ENCODE measurements around the gene SLC32A1. TPM values are rescaled to one million over a fixed set of nuclear protein-coding genes. Genes with fewer than 3 reads are reported as not detected.

Gene SLC32A1
- total RNA-seq (10 to 100 TPM in 1 of 2 donors, 1 to 10 TPM in 1; 3.1 to 18.5 TPM), polyA plus RNA-seq (ENCODE audit: insufficient read length in 2 of 2) (10 to 100 TPM; 44.1 to 51.5 TPM)
- long read RNA-seq, donor 1, transcript SLC32A1-201 (2 exons, 2,574 nt) = major isoform, 25 of 25 reads
- long read RNA-seq, donor 1, partial matches to known transcripts = 0 of 25 reads
- long read RNA-seq, donor 1, other reads (novel, unspliced or antisense) = 0 of 25 reads
- long read RNA-seq, donor 2, partial matches to known transcripts = 0 of 3 reads
- long read RNA-seq, donor 2, other reads (novel, unspliced or antisense) = 0 of 3 reads
- long read RNA-seq, donor 3, transcript SLC32A1-201 (2 exons, 2,574 nt) = major isoform, 6 of 6 reads
- long read RNA-seq, donor 3, partial matches to known transcripts = 0 of 6 reads
- long read RNA-seq, donor 3, other reads (novel, unspliced or antisense) = 0 of 6 reads
- long read RNA-seq, donor 4 = 0 reads

GRCh38 chr20:38723848-38724625 lies at the start of gene SLC32A1:
SLC32A1 (plus strand) TSS chr20:38724486; CDS start chr20:38724725, 239 bp downstream.
- Histone ChIP-seq H3K4me3 (ENCODE audit: low read depth, low read length) (peak within 1 kb of the TSS; percentile 38), H3K36me3 (ENCODE audit: control insufficient read depth, insufficient read depth, low read length) (peaks cover 6% of the 10 kb centered on the region), H3K4me1 (ENCODE audit: control insufficient read depth, insufficient read depth, low read length) (peaks cover 72% of the 10 kb centered on the region), H3K27ac (ENCODE audit: low read depth, low read length) (peak within 1 kb of the TSS; percentile 61), H3K27me3 (ENCODE audit: control insufficient read depth, insufficient read depth, low read length) (peaks cover 100% of the 10 kb centered on the region), H3K9me3 (ENCODE audit: control insufficient read depth, insufficient read depth, low read length) (no peaks in the 10 kb centered on the region)
- peak in 2 of 6 donors; percentile 81 to 95 for DNase-seq (ENCODE audit: low read depth in 4 of 6, low spot score in 6 of 6)
- WGBS (ENCODE audit: insufficient coverage) = 0% methylated on average over 73 of the region's 76 CpGs

GRCh38 chr20:38674765-38675133 lies 49.5 kb upstream of the SLC32A1 start:
- 32% methylated on average over 11 of the region's 13 CpGs for WGBS (ENCODE audit: insufficient coverage)
- H3K36me3 ChIP-seq (ENCODE audit: control insufficient read depth, insufficient read depth, low read length) = no peaks in the 10 kb centered on the region
- H3K27ac ChIP-seq (ENCODE audit: low read depth, low read length) = no peak overlapping the region
- H3K9me3 ChIP-seq (ENCODE audit: control insufficient read depth, insufficient read depth, low read length) = no peaks in the 10 kb centered on the region
- no peak for DNase-seq (ENCODE audit: low read depth in 4 of 6, low spot score in 6 of 6)
- H3K4me3 ChIP-seq (ENCODE audit: low read depth, low read length) = peak overlapping the region; percentile 2
- peaks cover 43% of the 10 kb centered on the region for H3K4me1 ChIP-seq (ENCODE audit: control insufficient read depth, insufficient read depth, low read length)
- peaks cover 3% of the 10 kb centered on the region for H3K27me3 ChIP-seq (ENCODE audit: control insufficient read depth, insufficient read depth, low read length)

- no peak overlapping the region for H3K4me3 ChIP-seq (ENCODE audit: low read depth, low read length)
- 89% methylated on average over 3 of the region's 5 CpGs for WGBS (ENCODE audit: insufficient coverage)
- no peak overlapping the region for H3K27ac ChIP-seq (ENCODE audit: low read depth, low read length)
- H3K36me3 ChIP-seq (ENCODE audit: control insufficient read depth, insufficient read depth, low read length) = no peaks in the 10 kb centered on the region
- peaks cover 3% of the 10 kb centered on the region for H3K27me3 ChIP-seq (ENCODE audit: control insufficient read depth, insufficient read depth, low read length)
- H3K9me3 ChIP-seq (ENCODE audit: control insufficient read depth, insufficient read depth, low read length) = no peaks in the 10 kb centered on the region
- peaks cover 29% of the 10 kb centered on the region for H3K4me1 ChIP-seq (ENCODE audit: control insufficient read depth, insufficient read depth, low read length)
- no peak for DNase-seq (ENCODE audit: low read depth in 4 of 6, low spot score in 6 of 6)
Measured at GRCh38 chr20:38676576-38676975, 47.7 kb upstream of the SLC32A1 start.

GRCh38 chr20:38680500-38681306 lies 43.6 kb upstream of the SLC32A1 start:
- Histone ChIP-seq H3K4me1 (ENCODE audit: control insufficient read depth, insufficient read depth, low read length) (peaks cover 4% of the 10 kb centered on the region), H3K36me3 (ENCODE audit: control insufficient read depth, insufficient read depth, low read length) (no peaks in the 10 kb centered on the region), H3K27ac (ENCODE audit: low read depth, low read length) (no peak overlapping the region), H3K4me3 (ENCODE audit: low read depth, low read length) (no peak overlapping the region), H3K9me3 (ENCODE audit: control insufficient read depth, insufficient read depth, low read length) (no peaks in the 10 kb centered on the region), H3K27me3 (ENCODE audit: control insufficient read depth, insufficient read depth, low read length) (peaks cover 2% of the 10 kb centered on the region)
- peak in 2 of 6 donors; percentile 72 to 90 for DNase-seq (ENCODE audit: low read depth in 4 of 6, low spot score in 6 of 6)
- 23% methylated on average over 4 of the region's 9 CpGs for WGBS (ENCODE audit: insufficient coverage)

- no peak overlapping the region for H3K4me3 ChIP-seq (ENCODE audit: low read depth, low read length)
- no CpG with 5 or more reads among the region's 2 CpGs for WGBS (ENCODE audit: insufficient coverage)
Measured at GRCh38 chr20:38685271-38685670, 39.0 kb upstream of the SLC32A1 start.

GRCh38 chr20:38685853-38686473 lies 38.3 kb upstream of the SLC32A1 start:
- no peak overlapping the region for H3K4me3 ChIP-seq (ENCODE audit: low read depth, low read length)
- H3K27me3 ChIP-seq (ENCODE audit: control insufficient read depth, insufficient read depth, low read length) = peaks cover 11% of the 10 kb centered on the region
- no peaks in the 10 kb centered on the region for H3K36me3 ChIP-seq (ENCODE audit: control insufficient read depth, insufficient read depth, low read length)
- no peaks in the 10 kb centered on the region for H3K4me1 ChIP-seq (ENCODE audit: control insufficient read depth, insufficient read depth, low read length)
- H3K27ac ChIP-seq (ENCODE audit: low read depth, low read length) = no peak overlapping the region
- WGBS (ENCODE audit: insufficient coverage) = 16% methylated on average over 12 of the region's 14 CpGs
- no peaks in the 10 kb centered on the region for H3K9me3 ChIP-seq (ENCODE audit: control insufficient read depth, insufficient read depth, low read length)
- DNase-seq (ENCODE audit: low read depth in 4 of 6, low spot score in 6 of 6) = peak in 2 of 6 donors; percentile 55 to 68

More at GRCh38 chr20:38685271-38685670, 39.0 kb upstream of the SLC32A1 start:
- Histone ChIP-seq H3K4me1 (ENCODE audit: control insufficient read depth, insufficient read depth, low read length) (no peaks in the 10 kb centered on the region), H3K27ac (ENCODE audit: low read depth, low read length) (no peak overlapping the region), H3K27me3 (ENCODE audit: control insufficient read depth, insufficient read depth, low read length) (peaks cover 11% of the 10 kb centered on the region), H3K9me3 (ENCODE audit: control insufficient read depth, insufficient read depth, low read length) (no peaks in the 10 kb centered on the region), H3K36me3 (ENCODE audit: control insufficient read depth, insufficient read depth, low read length) (no peaks in the 10 kb centered on the region)
- DNase-seq (ENCODE audit: low read depth in 4 of 6, low spot score in 6 of 6) = no peak

- peak in 2 of 6 donors; percentile 72 to 88 for DNase-seq (ENCODE audit: low read depth in 4 of 6, low spot score in 6 of 6)
- WGBS (ENCODE audit: insufficient coverage) = 36% methylated on average over 8 of the region's 13 CpGs
- no peak overlapping the region for H3K4me3 ChIP-seq (ENCODE audit: low read depth, low read length)
Measured at GRCh38 chr20:38692436-38693411, 31.6 kb upstream of the SLC32A1 start.

GRCh38 chr20:38697306-38697705 lies 27.0 kb upstream of the SLC32A1 start:
- WGBS (ENCODE audit: insufficient coverage) = 74% methylated on average over 9 of the region's 9 CpGs
- Histone ChIP-seq H3K9me3 (ENCODE audit: control insufficient read depth, insufficient read depth, low read length) (no peaks in the 10 kb centered on the region), H3K27ac (ENCODE audit: low read depth, low read length) (no peak overlapping the region), H3K4me1 (ENCODE audit: control insufficient read depth, insufficient read depth, low read length) (peaks cover 17% of the 10 kb centered on the region), H3K27me3 (ENCODE audit: control insufficient read depth, insufficient read depth, low read length) (peaks cover 14% of the 10 kb centered on the region), H3K4me3 (ENCODE audit: low read depth, low read length) (no peak overlapping the region), H3K36me3 (ENCODE audit: control insufficient read depth, insufficient read depth, low read length) (no peaks in the 10 kb centered on the region)
- DNase-seq (ENCODE audit: low read depth in 4 of 6, low spot score in 6 of 6) = no peak

More at GRCh38 chr20:38692436-38693411, 31.6 kb upstream of the SLC32A1 start:
- Histone ChIP-seq H3K36me3 (ENCODE audit: control insufficient read depth, insufficient read depth, low read length) (no peaks in the 10 kb centered on the region), H3K27ac (ENCODE audit: low read depth, low read length) (no peak overlapping the region), H3K27me3 (ENCODE audit: control insufficient read depth, insufficient read depth, low read length) (peaks cover 8% of the 10 kb centered on the region), H3K4me1 (ENCODE audit: control insufficient read depth, insufficient read depth, low read length) (peaks cover 11% of the 10 kb centered on the region), H3K9me3 (ENCODE audit: control insufficient read depth, insufficient read depth, low read length) (no peaks in the 10 kb centered on the region)
